ENCODE measurements around the gene SEPHS1.

- no peak for TF ChIP-seq POLR2A (IDR thresholded peaks at IDR 0.05)
- no peak for TF ChIP-seq CTCF (IDR thresholded peaks at IDR 0.05)
These were observed 38.3 kb downstream of the SEPHS1 start for GRCh38 chr10:13309792-13310191.

Measured in right lobe of liver (tissue), 4 donors.